C4-2B (cell line): ENCODE data around the gene UCP2.

ENCODE experiments used
- ZFX ChIP-seq: fragments of 450-650 bp; IDR thresholded peaks from 2 replicates; pipeline ENCODE4 v1.6.1; 2017
- TF ChIP-seq, protein P1 (sequence below): fragments of 450-650 bp; conservative IDR thresholded peaks from 2 replicates; pipeline ENCODE4 v1.5.1; 2017; ENCODE audit warnings: mild to moderate bottlenecking

- TF ChIP-seq, protein P1, sequence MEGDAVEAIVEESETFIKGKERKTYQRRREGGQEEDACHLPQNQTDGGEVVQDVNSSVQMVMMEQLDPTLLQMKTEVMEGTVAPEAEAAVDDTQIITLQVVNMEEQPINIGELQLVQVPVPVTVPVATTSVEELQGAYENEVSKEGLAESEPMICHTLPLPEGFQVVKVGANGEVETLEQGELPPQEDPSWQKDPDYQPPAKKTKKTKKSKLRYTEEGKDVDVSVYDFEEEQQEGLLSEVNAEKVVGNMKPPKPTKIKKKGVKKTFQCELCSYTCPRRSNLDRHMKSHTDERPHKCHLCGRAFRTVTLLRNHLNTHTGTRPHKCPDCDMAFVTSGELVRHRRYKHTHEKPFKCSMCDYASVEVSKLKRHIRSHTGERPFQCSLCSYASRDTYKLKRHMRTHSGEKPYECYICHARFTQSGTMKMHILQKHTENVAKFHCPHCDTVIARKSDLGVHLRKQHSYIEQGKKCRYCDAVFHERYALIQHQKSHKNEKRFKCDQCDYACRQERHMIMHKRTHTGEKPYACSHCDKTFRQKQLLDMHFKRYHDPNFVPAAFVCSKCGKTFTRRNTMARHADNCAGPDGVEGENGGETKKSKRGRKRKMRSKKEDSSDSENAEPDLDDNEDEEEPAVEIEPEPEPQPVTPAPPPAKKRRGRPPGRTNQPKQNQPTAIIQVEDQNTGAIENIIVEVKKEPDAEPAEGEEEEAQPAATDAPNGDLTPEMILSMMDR = no peak
- no peak for TF ChIP-seq ZFX
Observed at GRCh38 chr11:73996161-73996747, 13.6 kb upstream of the UCP2 start.
